NT2/D1 (cell line): ENCODE measurements around the gene HERC6.

ENCODE experiments used
- DNase-seq: peaks from one replicate; pipeline ENCODE4 v3.0.0-alpha.2; 2011; ENCODE audit warnings: low read depth, low spot score
- H3K27me3 ChIP-seq: 2 replicates; pipeline ENCODE4 v1.6.0; 2011; ENCODE audit warnings: mild to moderate bottlenecking; ENCODE audit not compliant: insufficient read length, insufficient read depth
- H3K36me3 ChIP-seq: 2 replicates; pipeline ENCODE4 v1.6.1; 2011; ENCODE audit warnings: mild to moderate bottlenecking, low read length, mixed read lengths; ENCODE audit not compliant: insufficient read depth, insufficient read length
- H3K4me1 ChIP-seq: 2 replicates; pipeline ENCODE4 v1.5.1; 2011; ENCODE audit not compliant: insufficient read depth, insufficient read length
- H3K4me3 ChIP-seq: 2 replicates; pipeline ENCODE4 v1.5.1; 2011; ENCODE audit warnings: low read depth; ENCODE audit not compliant: insufficient read length
- H3K9ac ChIP-seq: 2 replicates; pipeline ENCODE4 v1.6.0; 2011; ENCODE audit warnings: low read depth; ENCODE audit not compliant: insufficient read length
- H3K9me3 ChIP-seq: 2 replicates; pipeline ENCODE4 v1.5.1; 2011; ENCODE audit warnings: mild to moderate bottlenecking, low read length; ENCODE audit not compliant: insufficient read depth
- SUZ12 ChIP-seq: IDR thresholded peaks from 2 replicates; pipeline ENCODE4 v1.6.1; 2011; ENCODE audit not compliant: insufficient read length, insufficient read depth; ENCODE audit errors: extremely low read depth
- YY1 ChIP-seq: IDR thresholded peaks from 2 replicates; pipeline ENCODE4 v1.6.1; 2011; ENCODE audit not compliant: insufficient read length, insufficient read depth
- ZNF274 ChIP-seq: IDR thresholded peaks from 2 replicates; pipeline ENCODE4 v1.6.1; 2011; ENCODE audit warnings: mild to moderate bottlenecking, low read depth, low read length

HERC6 gene

DNA sequence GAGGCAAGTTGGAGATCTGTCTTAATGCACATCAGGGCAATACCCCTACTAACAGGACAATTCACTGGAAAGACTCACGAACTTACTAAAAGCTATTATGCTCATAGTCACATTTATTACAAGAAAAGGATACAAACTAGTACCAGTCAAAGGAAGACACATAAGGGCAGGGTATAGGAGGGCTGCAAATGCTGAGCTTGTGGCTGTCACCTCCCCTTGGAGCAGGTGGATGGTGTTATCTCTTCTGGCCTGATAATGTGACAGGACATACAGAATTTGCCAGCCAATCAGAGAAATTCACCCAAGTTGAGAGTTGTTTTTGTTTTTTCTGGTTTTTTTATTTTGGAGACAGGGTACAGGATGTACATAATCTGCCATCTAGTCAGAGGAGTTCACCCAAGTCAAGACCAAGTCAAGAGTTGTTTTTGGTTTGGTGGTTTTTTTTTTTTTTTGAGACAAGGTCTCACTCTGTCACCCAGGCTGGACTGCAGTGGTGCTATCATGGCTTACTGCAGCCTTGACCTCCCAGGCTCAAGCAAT lies 87.1 kb downstream of the HERC6 start:
- no peak for DNase-seq
- Histone ChIP-seq H3K36me3 (peaks cover 27% of the 10 kb centered on the region), H3K27me3 (no peaks in the 10 kb centered on the region), H3K4me3 (no peak overlapping the region), H3K9me3 (no peaks in the 10 kb centered on the region), H3K4me1 (no peaks in the 10 kb centered on the region), H3K9ac (no peak overlapping the region)
- TF ChIP-seq SUZ12 (no peak), ZNF274 (no peak), YY1 (no peak)

DNA sequence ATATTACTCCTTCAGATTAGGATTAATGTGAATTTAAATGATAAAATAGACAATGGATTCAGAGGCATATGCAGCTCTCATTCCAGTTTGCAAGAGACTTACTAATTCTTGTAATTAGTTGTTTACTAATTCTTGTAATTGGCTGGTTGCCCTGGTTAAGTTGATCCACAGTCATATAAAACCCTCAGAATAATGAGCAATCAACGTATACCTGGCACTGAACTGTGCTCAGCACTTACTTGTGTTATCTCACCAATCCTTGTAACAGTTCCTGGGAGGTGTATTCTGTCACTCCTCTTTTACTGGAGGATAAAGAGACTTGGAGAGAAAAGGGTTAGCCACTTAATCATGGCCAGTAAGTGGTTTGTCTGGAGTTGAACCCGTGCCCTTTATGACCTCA lies 88.7 kb downstream of the HERC6 start:
- no peak for DNase-seq
- H3K36me3 ChIP-seq: peaks cover 20% of the 10 kb centered on the region

DNA sequence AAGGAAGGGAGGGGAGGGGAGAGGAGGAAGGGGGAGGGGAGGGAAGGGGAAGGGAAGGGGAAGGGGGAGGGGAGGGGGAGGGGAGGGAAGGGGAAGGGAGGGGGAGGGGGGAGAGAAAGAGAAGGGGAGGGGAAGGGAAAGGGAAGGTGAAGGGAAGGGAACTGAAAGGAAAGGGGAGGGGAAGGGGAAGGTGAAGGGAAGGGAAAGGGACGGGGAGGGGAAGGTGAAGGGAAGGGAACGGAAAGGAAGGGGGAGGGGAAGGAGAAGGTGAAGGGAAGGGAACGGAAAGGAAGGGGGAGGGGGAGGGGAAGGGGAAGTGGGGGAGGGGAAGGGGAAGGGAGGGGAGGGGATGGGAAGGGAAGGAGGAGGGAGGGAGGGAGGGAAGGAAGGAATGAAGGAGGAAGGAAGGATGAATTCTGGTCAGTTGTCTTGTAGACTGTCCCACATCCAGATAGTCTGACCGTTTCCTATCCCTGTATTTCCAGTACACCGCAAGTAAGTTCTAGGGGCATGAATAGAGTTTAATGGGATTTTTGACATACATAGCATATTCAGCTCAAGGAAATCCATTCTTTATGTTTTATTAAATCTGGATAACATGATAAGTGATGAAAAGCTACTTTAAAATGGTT lies 98.7 kb downstream of the HERC6 start:
- TF ChIP-seq YY1 (no peak), SUZ12 (no peak), ZNF274 (no peak)
- Histone ChIP-seq H3K9ac (no peak overlapping the region), H3K9me3 (no peaks in the 10 kb centered on the region), H3K36me3 (peaks cover 5% of the 10 kb centered on the region), H3K4me1 (no peaks in the 10 kb centered on the region), H3K4me3 (no peak overlapping the region), H3K27me3 (no peaks in the 10 kb centered on the region)
- no peak for DNase-seq

More for the DNA sequence above, 88.7 kb downstream of the HERC6 start:
- Histone ChIP-seq H3K9me3 (no peaks in the 10 kb centered on the region), H3K27me3 (no peaks in the 10 kb centered on the region), H3K9ac (no peak overlapping the region), H3K4me3 (no peak overlapping the region), H3K4me1 (no peaks in the 10 kb centered on the region)
- TF ChIP-seq YY1 (no peak), ZNF274 (no peak), SUZ12 (no peak)

DNA sequence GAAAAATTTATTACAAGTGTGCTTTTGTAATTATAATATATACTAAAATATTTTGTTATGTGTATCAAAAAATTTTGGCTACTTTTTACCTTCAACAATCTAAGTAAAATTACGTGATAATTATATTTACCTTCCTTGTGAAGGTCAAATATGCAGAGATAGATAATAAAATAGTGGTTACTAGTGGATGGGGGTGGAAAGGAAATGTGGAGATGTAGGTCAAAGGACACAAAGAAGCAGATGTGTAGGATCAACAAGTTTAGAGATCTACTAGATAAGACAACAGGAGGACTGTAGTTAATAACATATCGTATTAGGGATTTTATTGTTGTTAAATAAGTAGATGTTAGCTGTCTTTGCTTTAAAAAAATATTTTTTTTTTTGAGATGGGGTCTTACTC lies 99.6 kb downstream of the HERC6 start:
- no peak for DNase-seq
- no peak for TF ChIP-seq ZNF274
- TF ChIP-seq SUZ12: no peak
- no peak overlapping the region for H3K9ac ChIP-seq
- no peak overlapping the region for H3K4me3 ChIP-seq
- H3K36me3 ChIP-seq: peaks cover 5% of the 10 kb centered on the region
- H3K9me3 ChIP-seq: no peaks in the 10 kb centered on the region
- no peaks in the 10 kb centered on the region for H3K27me3 ChIP-seq
- no peaks in the 10 kb centered on the region for H3K4me1 ChIP-seq

DNA sequence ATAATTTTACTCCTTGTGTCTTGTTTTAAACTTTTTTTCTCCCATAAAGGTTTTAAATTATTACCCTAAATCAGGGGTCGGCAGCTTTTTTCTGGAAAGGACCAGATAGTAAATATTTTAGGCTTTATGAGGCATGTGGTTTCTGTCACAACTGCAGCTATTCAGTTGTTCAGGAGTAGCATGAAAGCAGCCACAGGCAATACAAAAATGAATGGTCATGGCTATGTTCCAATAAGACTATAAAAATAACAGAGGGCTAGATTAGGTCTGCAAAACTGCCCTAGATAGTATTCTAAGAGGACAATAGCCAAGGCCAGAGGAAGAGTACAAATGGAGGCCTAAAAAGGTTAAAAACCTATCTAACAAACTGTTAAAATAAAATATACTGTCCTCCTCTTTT lies 102.9 kb downstream of the HERC6 start:
- H3K36me3 ChIP-seq: peaks cover 2% of the 10 kb centered on the region

DNA sequence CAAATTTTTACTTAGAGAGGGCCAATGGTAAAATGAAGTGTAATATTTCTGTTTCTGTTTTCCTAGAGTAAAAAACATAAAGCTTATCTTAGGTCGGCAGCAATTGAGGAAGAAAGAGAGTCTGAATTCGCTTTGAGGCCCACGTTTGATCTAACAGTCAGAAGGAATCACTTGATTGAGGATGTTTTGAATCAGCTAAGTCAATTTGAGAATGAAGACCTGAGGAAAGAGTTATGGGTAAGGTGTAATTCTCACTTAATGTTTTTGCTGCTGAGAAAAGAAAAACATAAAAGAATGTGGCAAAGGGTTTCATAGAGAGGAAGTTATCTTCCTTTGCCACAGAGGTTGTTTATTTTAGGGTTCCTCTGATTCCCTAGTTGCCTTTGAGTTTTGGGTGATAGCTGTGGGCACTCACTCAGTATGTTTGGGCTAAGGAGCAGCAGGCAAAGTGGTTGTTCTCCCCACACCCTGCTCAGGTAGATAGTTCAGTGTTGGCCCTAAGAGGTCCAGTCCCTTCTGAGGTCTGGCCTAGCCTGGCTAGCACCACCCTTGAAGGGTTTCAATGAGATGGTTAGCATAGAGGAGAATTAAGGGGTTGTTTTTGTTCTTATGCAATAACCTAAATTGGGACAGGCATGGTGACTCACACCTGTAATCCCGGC lies 110.6 kb downstream of the HERC6 start:
- Histone ChIP-seq H3K9ac (no peak overlapping the region), H3K4me1 (no peaks in the 10 kb centered on the region), H3K27me3 (no peaks in the 10 kb centered on the region), H3K9me3 (no peaks in the 10 kb centered on the region), H3K36me3 (no peaks in the 10 kb centered on the region), H3K4me3 (no peak overlapping the region)
- no peak for TF ChIP-seq YY1
- TF ChIP-seq SUZ12: no peak
- TF ChIP-seq ZNF274: no peak
- no peak for DNase-seq

More for the DNA sequence above, 102.9 kb downstream of the HERC6 start:
- Histone ChIP-seq H3K27me3 (no peaks in the 10 kb centered on the region), H3K4me1 (no peaks in the 10 kb centered on the region), H3K4me3 (no peak overlapping the region), H3K9me3 (no peaks in the 10 kb centered on the region), H3K9ac (no peak overlapping the region)
- DNase-seq: no peak
- TF ChIP-seq ZNF274 (no peak), YY1 (no peak), SUZ12 (no peak)
